ENCODE data around the gene WDR82. TPM values are rescaled to one million over a fixed set of nuclear protein-coding genes. Genes with fewer than 3 reads are reported as not detected.

Gene WDR82
- total RNA-seq, 1 donor from 2014 or later: 52.2 TPM

DNA sequence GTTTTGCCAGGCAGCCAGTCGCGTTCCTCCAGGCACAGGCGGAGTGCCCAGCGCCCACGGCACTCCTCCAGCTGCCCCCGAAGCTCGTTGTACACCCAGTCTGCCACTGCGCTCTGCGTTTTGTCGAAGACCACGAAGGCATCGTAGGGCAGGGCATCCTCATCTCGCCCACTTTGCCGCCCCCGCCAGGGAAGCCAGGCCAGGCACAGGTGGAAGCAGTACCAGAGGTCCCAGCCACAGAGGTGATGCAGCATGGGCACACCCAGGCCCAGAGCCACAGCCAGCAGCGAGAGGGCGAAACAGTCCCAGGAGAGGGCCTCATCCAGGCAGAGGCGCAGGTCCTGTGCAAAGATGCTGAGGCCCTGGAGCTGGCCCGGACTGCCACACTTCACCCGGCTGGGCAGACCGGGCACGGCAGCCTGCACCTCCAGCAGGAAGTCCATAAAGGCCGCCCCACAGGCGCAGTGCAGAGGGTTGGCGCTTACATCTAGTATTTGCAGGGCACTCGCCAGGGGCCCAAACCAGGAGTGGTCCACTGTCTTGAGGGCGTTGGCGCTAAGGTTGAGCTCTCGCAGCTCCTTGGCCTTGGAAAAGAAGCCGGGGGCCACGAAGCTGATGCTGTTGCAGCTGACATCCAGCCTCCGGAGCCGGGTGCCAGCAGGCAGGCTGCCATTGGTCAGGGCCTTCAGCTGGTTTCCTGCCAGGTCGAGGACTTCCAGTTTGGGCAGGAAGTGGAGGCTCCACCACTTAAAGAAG, 56.7 kb downstream of the WDR82 start:
- no peak for ATAC-seq

DNA sequence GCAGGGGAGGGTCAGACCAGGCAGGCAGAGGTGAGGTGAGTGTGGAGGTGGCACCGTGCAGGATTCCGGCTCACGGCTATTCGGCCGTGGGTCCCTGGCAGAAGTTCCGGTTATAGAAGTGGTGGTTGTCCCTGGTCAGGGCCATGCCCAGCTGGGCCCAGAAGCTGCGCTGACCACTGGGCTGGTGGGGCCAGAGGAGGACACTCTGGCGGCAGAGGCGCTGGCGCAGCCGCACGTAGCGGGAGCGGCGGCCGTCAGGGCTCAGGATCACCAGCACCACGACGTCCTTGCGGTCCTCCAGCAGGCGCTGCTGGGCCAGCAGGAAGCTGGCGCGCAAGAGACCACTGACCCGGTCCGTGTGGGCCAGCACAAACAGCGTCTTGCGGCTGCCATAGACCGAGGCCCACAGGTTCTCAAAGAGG, 57.3 kb downstream of the WDR82 start:
- ATAC-seq: no peak

DNA sequence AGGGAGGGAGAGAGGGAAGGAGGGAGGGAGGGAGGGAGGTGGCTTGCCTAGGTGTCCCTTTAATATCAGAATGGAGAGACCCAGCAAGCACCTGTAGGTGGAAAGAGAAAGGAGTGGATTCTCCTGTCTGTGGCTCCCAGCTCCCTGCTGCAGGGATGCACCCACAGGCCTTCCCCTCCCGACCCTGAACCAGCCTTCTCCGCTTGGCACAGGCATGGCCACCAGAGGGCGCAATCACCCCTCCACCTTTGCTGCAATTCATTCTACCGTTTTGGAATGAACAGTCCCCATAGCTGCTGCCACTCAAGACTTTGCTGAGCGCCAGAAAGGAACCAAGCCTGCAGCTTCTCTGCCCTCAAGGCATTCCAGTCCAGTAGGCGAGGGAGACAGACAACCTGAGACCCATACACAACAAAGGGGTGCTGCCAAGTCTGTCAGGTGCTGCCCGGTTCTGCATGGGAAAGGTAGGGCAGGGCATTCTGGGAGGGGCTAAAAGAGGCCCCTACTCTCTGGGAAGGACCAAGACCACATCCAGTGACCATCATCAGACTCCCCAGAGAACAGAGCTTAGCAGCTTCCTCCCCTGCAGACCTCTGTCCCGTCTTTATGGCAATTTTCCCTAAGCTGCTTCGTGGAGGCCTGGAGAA, 57.9 kb downstream of the WDR82 start:
- ATAC-seq: peak; percentile 49

DNA sequence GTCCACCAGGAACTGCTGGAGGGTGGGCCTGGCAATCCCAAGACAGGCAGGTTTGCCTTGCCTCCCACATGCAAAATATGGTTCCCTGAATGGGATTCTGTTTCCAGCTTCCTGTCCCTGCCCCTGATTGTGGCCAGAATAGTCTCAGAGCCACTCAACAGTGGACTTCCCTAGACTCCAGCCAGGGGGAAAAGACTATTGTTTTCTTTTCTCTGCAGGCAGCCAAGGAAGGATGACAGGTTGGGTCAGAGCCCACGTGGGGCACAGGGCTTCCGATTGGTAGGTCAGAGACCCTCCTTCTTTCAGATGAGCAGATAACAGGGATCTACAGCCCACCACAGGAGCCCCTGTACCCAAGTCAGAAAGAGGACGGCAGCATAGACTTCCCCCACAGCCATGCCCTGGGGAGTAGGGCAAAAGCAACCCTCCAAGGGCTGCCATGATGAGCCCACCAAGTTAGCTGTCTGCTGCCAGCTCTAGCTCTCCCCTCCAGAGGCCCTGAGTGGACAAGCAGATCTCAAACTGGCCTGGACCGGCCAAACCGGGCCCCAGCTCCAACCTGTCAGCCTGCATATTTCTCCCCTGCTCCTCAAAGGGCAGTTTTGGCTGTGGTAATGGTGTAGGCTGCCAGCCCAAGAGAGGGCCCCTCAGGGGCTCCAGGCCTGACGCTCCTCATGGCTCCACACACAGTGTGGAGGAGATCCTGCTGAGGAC, 59.4 kb downstream of the WDR82 start:
- ATAC-seq: peak; percentile 2

DNA sequence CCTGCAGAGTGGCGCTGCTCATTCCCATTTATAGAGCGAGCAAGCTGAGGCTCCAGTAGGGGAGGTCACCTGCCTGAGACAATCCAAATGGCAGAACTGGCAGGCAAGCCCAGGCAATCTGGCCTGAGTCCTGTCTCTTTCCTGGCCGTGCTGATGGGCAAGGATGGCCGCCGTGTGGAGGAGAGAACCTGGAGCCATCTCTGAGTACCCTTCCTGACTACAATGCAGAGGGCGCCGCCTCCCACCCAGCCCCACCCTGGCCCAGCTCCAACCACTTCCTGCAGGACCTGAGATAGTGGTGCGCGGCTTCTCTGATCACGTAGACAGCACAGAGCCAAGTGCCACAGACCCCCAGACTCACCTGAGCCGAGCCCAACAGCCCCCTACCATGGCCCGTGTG, 60.0 kb downstream of the WDR82 start:
- ATAC-seq: no peak

DNA sequence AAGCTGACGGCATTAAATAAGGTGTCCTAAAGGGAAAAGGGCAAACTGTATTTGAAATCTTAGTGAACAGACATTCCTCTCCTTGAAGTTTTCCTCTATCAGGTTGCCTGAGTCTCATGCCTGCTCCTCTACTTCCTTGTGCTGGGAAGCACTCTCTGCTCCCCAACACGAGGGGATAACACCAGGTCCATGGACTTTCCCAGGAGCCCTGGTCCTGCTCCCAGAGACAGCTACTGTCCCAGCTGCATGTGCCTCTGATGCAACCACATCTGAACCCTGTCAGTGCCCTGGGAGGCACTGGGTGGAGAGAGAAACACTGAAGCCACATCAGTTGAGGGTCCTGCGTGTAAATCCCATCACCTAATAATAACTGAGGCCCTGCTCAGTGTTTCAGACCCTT, 60.4 kb downstream of the WDR82 start:
- no peak for ATAC-seq

DNA sequence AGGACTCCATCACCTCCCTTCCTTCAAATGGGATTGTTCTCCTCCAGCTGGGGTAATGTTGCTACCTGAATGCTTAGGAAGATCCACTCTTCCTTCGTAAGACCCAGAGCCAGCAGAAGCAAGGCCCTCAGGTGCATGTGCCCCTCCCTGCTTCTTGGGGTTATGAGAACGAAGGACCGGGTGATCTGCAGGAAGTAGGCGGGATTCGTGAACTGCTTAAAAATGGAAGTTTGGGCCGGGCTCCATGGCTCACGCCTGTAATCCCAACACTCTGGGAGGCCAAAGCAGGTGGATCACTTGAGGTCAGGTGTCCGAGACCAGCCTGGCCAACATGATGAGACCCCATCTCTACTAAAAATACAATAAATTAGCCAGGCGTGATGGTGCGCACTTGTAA, 61.0 kb downstream of the WDR82 start:
- no peak for ATAC-seq

DNA sequence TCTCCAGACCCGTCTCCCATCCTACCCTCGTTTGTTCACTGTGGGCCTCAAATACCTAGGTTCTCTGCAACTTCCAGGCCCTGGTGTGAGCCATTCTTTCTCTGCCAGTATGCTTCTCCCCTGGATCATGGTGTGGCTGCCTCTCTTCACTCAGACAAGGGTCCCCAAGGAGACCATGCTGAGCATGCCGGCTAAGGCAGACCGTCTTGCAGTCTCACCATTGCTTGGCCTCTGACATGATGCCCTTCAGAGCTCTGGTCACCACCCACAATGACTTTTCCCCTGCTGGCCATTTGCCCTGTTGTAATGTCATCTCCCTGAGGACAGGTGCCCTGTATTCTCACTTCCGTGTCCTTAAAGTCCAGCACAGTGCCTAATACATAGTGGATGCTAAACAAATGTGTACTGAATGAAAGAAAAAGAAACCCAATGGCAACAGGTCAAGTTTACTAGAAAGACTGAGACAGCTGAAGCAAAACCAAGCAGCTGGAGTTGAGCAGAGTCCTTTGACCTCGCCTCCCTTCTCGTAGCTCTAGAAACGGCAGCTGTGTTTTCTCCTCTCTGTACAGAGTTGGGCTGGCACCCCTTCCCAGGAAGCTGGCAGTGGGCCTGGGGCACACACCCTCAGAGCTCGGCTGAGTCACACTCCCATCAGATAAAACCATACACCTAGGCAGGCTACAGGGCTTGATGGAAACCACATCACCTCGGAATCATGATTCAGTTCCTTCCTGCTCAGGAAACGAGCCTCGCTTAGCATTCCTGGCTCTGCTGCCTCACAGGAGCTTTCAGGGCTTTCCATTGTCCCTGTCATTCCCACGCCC, 61.7 kb downstream of the WDR82 start:
- peak; percentile 92 for ATAC-seq

DNA sequence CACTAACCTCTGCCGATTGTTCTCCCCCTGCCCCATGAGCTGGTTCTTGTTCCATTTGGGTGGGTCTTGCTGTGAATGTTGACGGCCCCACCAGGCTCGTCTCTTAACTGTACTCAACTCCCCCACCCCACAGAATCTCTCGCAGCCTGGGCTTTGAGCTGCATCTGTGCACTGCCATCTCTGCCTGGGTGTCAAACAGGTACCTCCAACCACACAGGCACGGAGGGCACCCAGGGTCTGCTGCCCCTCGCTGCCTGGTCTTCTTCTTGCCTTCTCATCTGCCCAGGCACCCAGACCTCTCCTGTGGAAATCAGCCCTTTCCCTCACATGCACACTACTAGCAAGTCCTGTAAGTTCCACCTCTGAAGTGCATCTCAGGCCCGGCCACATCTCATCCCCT, 63.1 kb downstream of the WDR82 start:
- ATAC-seq: no peak

DNA sequence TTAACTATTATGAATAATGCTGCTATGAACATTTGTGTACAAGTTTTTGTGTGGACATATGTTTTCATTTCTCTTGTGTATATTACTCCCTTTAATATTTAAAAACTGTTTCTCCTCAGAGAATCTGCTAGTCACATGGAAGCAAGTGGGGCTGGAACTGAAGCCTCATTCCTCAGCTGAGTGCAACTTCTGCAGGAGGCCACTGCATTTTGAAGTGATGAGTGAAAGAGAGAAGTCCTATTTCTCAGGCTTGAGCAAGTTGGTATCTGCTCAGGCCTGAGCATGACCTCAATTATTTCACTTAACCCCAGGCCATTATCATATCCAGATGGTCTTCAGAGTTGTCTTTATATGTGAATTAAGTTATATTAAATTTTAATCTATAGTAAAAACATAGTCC, 64.5 kb downstream of the WDR82 start:
- ATAC-seq: no peak

DNA sequence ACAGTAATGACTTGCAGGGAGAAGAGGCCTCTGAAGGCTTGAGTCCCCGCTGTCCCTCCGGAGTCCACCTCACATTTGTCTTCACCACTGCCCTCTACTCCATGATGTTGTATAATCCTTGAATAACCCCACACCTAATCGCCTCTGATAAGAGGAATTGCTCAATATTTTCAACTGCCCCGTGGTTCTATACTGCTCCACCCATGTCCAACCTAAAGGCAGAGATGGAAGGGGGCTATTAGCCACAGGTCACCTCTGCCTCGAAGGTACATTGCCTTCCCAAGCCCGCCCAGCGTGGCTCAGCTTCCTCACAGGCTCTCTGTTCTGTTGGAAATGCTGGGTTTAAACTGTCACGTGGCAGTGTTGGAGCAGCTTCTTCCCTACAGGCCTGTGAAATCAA, 65.4 kb downstream of the WDR82 start:
- no peak for ATAC-seq

DNA sequence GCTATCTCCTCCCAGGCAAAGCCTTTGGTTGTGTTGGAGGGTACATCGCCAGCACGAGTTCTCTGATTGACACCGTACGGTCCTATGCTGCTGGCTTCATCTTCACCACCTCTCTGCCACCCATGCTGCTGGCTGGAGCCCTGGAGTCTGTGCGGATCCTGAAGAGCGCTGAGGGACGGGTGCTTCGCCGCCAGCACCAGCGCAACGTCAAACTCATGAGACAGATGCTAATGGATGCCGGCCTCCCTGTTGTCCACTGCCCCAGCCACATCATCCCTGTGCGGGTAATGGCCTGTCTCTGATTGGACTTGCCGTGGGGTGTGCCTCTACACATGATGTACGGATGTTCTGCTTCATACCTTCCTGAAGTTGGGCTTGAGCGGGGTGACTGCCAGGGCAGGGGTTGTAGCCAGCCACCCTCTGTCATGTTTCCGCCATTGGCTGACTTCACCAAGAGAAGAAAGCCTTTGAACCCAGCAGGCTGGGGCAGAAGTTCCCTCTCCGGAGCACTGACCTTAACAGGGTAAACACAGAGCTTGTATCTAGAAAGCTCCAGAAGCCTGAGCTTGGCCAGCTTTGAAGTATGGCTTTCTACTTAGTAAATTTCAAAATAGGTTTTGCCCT, 67.1 kb downstream of the WDR82 start:
- peak; percentile 5 for ATAC-seq

DNA sequence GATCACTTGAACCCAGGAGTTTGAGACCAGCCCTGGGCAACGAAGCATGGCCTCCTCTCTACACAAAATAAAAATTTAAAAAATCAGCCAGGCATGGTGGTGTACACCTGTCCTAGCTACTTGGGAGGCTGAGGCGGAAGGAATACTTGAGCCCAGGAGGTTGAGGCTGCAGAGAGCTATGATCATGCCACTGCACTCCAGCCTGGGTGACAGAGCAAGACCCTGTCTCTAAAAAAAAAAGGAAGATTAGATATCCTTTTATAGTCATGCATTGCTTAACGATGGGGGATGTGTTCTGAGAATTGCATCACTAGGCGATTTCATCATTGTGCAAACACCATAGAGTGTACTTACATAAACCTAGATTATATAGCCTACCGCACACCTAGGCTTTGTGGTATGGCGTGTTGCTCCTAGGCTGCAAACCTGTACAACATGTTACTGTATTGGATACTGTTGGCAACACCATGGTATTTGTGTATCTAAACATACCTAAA, 67.9 kb downstream of the WDR82 start:
- peak; percentile 92 for ATAC-seq

DNA sequence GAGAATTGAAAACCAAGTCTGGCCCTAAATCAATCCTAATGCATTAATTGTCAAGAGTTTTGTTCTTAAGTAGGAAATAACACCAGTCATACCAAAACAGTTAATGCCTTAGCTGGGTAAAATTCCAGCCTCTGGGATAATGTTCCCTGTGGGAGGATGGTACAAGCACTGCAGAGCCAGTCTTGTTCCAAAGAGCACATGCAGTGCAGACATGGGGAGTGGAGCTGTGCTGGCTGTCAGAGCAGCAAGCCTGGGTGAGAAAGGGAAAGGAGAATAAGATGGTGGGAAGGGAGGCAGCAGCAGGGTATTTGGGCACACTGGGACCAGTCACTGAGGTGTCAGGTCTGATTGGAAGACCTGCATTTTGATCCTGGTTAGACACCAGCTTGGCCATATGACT, 68.4 kb downstream of the WDR82 start:
- ATAC-seq: no peak

DNA sequence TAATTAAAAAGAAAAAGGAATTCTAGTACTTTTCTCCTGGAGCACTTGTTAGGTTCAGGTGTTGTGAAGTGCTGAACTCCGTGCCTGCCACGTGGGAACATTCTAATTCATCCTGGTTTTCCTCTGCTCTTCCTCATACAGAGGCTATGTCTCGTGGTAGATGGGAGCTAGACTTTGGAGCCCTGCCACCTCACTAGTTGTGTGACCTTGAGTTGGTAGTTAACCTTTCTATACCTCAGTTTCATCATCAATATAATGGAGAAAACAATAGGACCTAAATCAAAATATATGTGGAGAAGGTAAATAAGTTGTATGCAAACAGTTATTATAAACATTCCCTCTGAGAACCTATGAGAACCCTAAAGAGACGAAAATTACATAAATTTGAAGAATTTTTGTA, 69.9 kb downstream of the WDR82 start:
- ATAC-seq: no peak

DNA sequence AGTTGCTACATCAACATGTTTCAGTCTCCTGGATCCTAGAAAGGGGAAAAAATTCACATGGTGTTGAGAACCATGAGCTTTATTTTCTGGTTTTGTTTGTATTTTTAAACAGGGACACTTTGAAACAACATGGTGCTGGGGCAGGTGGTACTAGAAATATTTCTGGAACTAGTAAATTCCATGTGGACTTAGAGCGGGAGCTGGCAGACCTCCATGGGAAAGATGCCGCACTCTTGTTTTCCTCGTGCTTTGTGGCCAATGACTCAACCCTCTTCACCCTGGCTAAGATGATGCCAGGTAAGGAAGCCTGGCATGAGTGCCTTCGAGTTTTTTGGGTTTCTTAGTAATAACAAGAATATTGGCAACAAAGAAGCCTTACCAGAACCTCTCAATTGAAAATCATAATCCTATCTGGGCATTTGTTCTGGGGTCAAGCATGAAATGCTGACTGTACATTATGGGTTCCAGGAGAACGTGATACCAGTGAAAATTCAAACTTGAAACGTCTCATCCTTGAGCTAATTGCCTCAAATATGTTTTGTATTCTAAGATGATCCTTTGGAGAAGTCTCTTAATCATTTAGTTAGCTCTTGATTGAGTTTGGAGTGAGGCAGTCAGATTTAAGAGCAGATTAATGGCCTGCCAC, 72.6 kb downstream of the WDR82 start:
- no peak for ATAC-seq

Other genes starting within 250 kb of the WDR82 start
- 62.6 TPM for gene DUSP7, start 222.1 kb downstream of the WDR82 start, total RNA-seq
- gene POC1A, start 124.2 kb downstream of the WDR82 start, total RNA-seq: 8.4 TPM
- gene ALAS1, start 80.5 kb downstream of the WDR82 start, total RNA-seq: 45.2 TPM
- gene TLR9, start 53.0 kb downstream of the WDR82 start, total RNA-seq: 0.04 TPM
- 37.4 TPM for gene TWF2, start 39.5 kb downstream of the WDR82 start, total RNA-seq
- gene PPM1M, start 32.9 kb downstream of the WDR82 start, total RNA-seq: 9.5 TPM
- 7.2 TPM for gene GLYCTK, start 9.2 kb upstream of the WDR82 start, total RNA-seq
- gene DNAH1, start 37.7 kb upstream of the WDR82 start, total RNA-seq: 1.6 TPM
- gene BAP1, start 131.4 kb upstream of the WDR82 start, total RNA-seq: 43.9 TPM
- 6.0 TPM for gene PHF7, start 132.0 kb upstream of the WDR82 start, total RNA-seq
- 2.7 TPM for gene SEMA3G, start 166.5 kb upstream of the WDR82 start, total RNA-seq
- 0.88 TPM for gene TNNC1, start 175.4 kb upstream of the WDR82 start, total RNA-seq
- 38.0 TPM for gene NISCH, start 177.0 kb upstream of the WDR82 start, total RNA-seq
- gene STAB1, start 216.7 kb upstream of the WDR82 start, total RNA-seq: 21.2 TPM

Measured in esophagus mucosa (tissue), 1 donor.